SK-N-SH treated with all-trans-retinoic acid at 6 μM for 48 hours (cell line): Measurements from ENCODE around the gene PAPPA2.

Experiments
- ATAC-seq: fragments of 200-7000 bp; cut with Tn5 transposase; 3 replicates; pipeline ENCODE4 v1.9.1; 2020; ENCODE audit warnings: mild to moderate bottlenecking, moderate library complexity
- ARNTL ChIP-seq: fragments of 450-650 bp; formaldehyde crosslinking; IDR thresholded peaks from 2 replicates; pipeline ENCODE4 v1.5.0; 2020; ENCODE audit warnings: low read depth, mild to moderate bottlenecking, moderate library complexity, borderline replicate concordance
- BACH2 ChIP-seq: fragments of 250-450 bp; sonication (Bioruptor Pico); IDR thresholded peaks from 2 replicates; pipeline ENCODE4 v1.9.0; 2021; ENCODE audit warnings: mild to moderate bottlenecking, borderline replicate concordance
- CSDC2 ChIP-seq: fragments of 250-450 bp; sonication (Bioruptor Pico); IDR thresholded peaks from 2 replicates; pipeline ENCODE4 v1.5.0; 2020; ENCODE audit warnings: mild to moderate bottlenecking, moderate library complexity
- CSRNP3 ChIP-seq: fragments of 250-450 bp; sonication (Bioruptor Pico); IDR thresholded peaks from 2 replicates; pipeline ENCODE4 v1.5.1; 2021; ENCODE audit warnings: mild to moderate bottlenecking, moderate library complexity
- ESRRG ChIP-seq: fragments of 250-450 bp; sonication (Bioruptor Pico); IDR thresholded peaks from 2 replicates; pipeline ENCODE4 v1.6.1; 2021; ENCODE audit warnings: mild to moderate bottlenecking
- GLIS3 ChIP-seq: fragments of 250-450 bp; sonication (Bioruptor Pico); IDR thresholded peaks from 2 replicates; pipeline ENCODE4 v1.5.0; 2020; ENCODE audit warnings: mild to moderate bottlenecking, moderate library complexity
- ISL1 ChIP-seq: fragments of 250-450 bp; sonication (Bioruptor Pico); IDR thresholded peaks from 2 replicates; pipeline ENCODE4 v2.1.2; 2022; ENCODE audit warnings: mild to moderate bottlenecking, moderate library complexity
- OSR1 ChIP-seq: fragments of 250-450 bp; sonication (Bioruptor Pico); IDR thresholded peaks from 2 replicates; pipeline ENCODE4 v1.8.0; 2022; ENCODE audit warnings: moderate library complexity, mild to moderate bottlenecking, inconsistent platforms
- POU6F1 ChIP-seq: fragments of 250-450 bp; sonication (Bioruptor Pico); IDR thresholded peaks from 2 replicates; pipeline ENCODE4 v1.8.0; 2021; ENCODE audit warnings: low read depth, mild to moderate bottlenecking, moderate library complexity, borderline replicate concordance
- PPARA ChIP-seq: fragments of 250-450 bp; sonication (Bioruptor Pico); IDR thresholded peaks from 2 replicates; pipeline ENCODE4 v1.5.0; 2020; ENCODE audit warnings: mild to moderate bottlenecking, borderline replicate concordance
- RARB ChIP-seq: fragments of 250-450 bp; sonication (Bioruptor Pico); IDR thresholded peaks from 2 replicates; pipeline ENCODE4 v1.8.0; 2021; ENCODE audit warnings: mild to moderate bottlenecking, moderate library complexity
- SNAI2 ChIP-seq: fragments of 250-450 bp; sonication (Bioruptor Pico); IDR thresholded peaks from 2 replicates; pipeline ENCODE4 v1.5.0; 2020; ENCODE audit warnings: mild to moderate bottlenecking, moderate library complexity
- TCF4 ChIP-seq: fragments of 250-450 bp; sonication (Bioruptor Pico); IDR thresholded peaks from 2 replicates; pipeline ENCODE4 v1.8.0; 2021; ENCODE audit warnings: mild to moderate bottlenecking, moderate library complexity, borderline replicate concordance
- TOX ChIP-seq: fragments of 250-450 bp; sonication (Bioruptor Pico); IDR thresholded peaks from 2 replicates; pipeline ENCODE4 v1.8.0; 2021; ENCODE audit warnings: mild to moderate bottlenecking, moderate library complexity, borderline replicate concordance
- TSHZ2 ChIP-seq: fragments of 250-450 bp; sonication (Bioruptor Pico); IDR thresholded peaks from 2 replicates; pipeline ENCODE4 v1.5.0; 2020; ENCODE audit warnings: mild to moderate bottlenecking, moderate library complexity
- ZC3H10 ChIP-seq: fragments of 250-450 bp; sonication (Bioruptor Pico); IDR thresholded peaks from 2 replicates; pipeline ENCODE4 v1.5.1; 2021; ENCODE audit warnings: mild to moderate bottlenecking, moderate library complexity
- ZFP3 ChIP-seq: fragments of 250-450 bp; sonication (Bioruptor Pico); IDR thresholded peaks from 2 replicates; pipeline ENCODE4 v1.5.0; 2020; ENCODE audit warnings: mild to moderate bottlenecking, moderate library complexity
- ZFP30 ChIP-seq: fragments of 450-650 bp; formaldehyde crosslinking; IDR thresholded peaks from 2 replicates; pipeline ENCODE4 v1.5.0; 2022; ENCODE audit warnings: mild to moderate bottlenecking, moderate library complexity
- ZNF565 ChIP-seq: fragments of 450-650 bp; formaldehyde crosslinking; conservative IDR thresholded peaks from 2 replicates; pipeline ENCODE4 v1.5.0; 2020; ENCODE audit warnings: low read depth, mild to moderate bottlenecking, moderate library complexity
- ZNF70 ChIP-seq: fragments of 450-650 bp; formaldehyde crosslinking; IDR thresholded peaks from 2 replicates; pipeline ENCODE4 v1.5.0; 2020; ENCODE audit warnings: mild to moderate bottlenecking, moderate library complexity
- ZNF8 ChIP-seq: fragments of 450-650 bp; formaldehyde crosslinking; IDR thresholded peaks from 2 replicates; pipeline ENCODE4 v1.5.0; 2020; ENCODE audit warnings: mild to moderate bottlenecking, moderate library complexity
- TF ChIP-seq, protein P1 (sequence below): fragments of 250-450 bp; sonication (Bioruptor Pico); IDR thresholded peaks from 2 replicates; pipeline ENCODE4 v1.5.1; 2020; ENCODE audit warnings: low read depth, mild to moderate bottlenecking, moderate library complexity
- TF ChIP-seq, protein P2 (sequence below): fragments of 250-450 bp; sonication (Bioruptor Pico); IDR thresholded peaks from 2 replicates; pipeline ENCODE4 v1.8.0; 2020; ENCODE audit warnings: mild to moderate bottlenecking, moderate library complexity, borderline replicate concordance

Gene PAPPA2

DNA sequence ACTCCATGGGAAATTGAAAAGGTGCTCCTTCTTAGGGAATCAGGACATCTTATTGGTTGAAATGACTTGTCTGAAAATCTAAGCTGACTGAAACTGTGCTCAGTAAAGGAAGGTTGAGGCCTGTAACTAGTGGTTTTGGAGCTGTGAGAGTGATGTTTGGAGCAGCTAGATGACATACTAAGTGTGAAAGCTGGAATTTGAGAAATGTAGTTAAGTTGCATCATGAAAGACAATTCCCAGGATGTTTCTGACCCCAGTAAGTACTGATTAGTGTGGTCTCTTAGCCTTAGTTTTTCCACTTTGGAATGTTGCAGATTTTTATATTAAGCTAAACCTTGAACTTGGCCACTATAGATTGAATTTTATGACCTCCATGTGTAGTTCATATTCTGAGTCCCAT lies 154.9 kb downstream of the PAPPA2 start:
- ATAC-seq, result no peak
- TF ChIP-seq TSHZ2 (CRISPR knock-in tag) (no peak), RARB (CRISPR knock-in tag) (no peak), ZFP3 (CRISPR knock-in tag) (no peak), OSR1 (CRISPR knock-in tag) (no peak), ZC3H10 (no peak), CSDC2 (CRISPR knock-in tag) (no peak), ZNF70 (CRISPR knock-in tag) (no peak), ESRRG (CRISPR knock-in tag) (no peak), TOX (CRISPR knock-in tag) (no peak), ZFP30 (no peak), GLIS3 (no peak), ZNF8 (CRISPR knock-in tag) (no peak), ZNF565 (CRISPR knock-in tag) (no peak), ISL1 (CRISPR knock-in tag) (no peak), PPARA (CRISPR knock-in tag) (no peak), TCF4 (CRISPR knock-in tag) (no peak), POU6F1 (CRISPR knock-in tag) (no peak)
- TF ChIP-seq, protein P1, sequence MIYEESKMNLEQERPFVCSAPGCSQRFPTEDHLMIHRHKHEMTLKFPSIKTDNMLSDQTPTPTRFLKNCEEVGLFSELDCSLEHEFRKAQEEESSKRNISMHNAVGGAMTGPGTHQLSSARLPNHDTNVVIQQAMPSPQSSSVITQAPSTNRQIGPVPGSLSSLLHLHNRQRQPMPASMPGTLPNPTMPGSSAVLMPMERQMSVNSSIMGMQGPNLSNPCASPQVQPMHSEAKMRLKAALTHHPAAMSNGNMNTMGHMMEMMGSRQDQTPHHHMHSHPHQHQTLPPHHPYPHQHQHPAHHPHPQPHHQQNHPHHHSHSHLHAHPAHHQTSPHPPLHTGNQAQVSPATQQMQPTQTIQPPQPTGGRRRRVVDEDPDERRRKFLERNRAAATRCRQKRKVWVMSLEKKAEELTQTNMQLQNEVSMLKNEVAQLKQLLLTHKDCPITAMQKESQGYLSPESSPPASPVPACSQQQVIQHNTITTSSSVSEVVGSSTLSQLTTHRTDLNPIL (CRISPR knock-in tag), result no peak

DNA sequence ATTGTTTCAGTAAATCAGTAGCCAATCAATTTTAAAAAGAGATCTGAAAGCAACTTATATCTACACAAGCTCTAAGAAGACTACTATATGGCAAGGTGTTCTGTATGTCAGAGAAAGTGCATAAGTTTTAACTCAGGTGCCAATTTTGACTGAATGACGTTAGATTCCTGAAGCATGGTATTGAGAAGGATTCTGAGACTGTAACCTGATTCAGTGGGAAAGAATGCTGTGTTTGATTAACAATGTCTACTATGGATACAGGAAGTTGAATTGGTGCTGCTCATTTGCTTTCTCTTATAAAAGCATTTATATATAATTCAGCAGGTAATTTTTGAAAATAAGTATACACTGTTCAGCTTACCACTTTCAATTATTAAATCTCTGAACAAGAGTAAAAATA lies 156.3 kb downstream of the PAPPA2 start:
- ATAC-seq, result no peak
- TF ChIP-seq ZC3H10, result no peak

DNA sequence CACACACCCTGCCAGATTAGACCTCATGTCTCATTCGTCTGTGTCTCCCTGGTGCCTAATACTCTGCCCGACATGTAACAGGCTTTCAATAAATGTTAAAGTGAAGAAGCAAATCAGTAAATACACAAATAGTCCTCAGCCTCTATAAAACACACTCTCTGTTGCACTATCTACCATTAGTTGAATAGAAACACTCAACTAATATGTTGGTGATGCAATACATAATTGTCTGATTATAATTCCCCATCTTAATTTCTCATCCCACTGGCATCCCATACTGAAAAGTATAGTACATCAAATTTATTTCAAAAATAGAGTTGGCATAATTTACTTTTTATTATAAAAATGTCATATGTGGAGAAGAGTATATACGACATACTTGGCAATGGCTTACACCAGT lies 162.4 kb downstream of the PAPPA2 start:
- ATAC-seq, result no peak
- TF ChIP-seq CSRNP3 (CRISPR knock-in tag) (no peak), ZNF8 (CRISPR knock-in tag) (no peak), ISL1 (CRISPR knock-in tag) (no peak), ZNF70 (CRISPR knock-in tag) (no peak), SNAI2 (no peak), ESRRG (CRISPR knock-in tag) (no peak), ZFP30 (no peak), ARNTL (no peak), RARB (CRISPR knock-in tag) (no peak), TCF4 (CRISPR knock-in tag) (no peak), OSR1 (CRISPR knock-in tag) (no peak), ZNF565 (CRISPR knock-in tag) (no peak), ZC3H10 (no peak), GLIS3 (no peak), ZFP3 (CRISPR knock-in tag) (no peak), TSHZ2 (CRISPR knock-in tag) (no peak), BACH2 (CRISPR knock-in tag) (no peak), TOX (CRISPR knock-in tag) (no peak)
- TF ChIP-seq, protein P2, sequence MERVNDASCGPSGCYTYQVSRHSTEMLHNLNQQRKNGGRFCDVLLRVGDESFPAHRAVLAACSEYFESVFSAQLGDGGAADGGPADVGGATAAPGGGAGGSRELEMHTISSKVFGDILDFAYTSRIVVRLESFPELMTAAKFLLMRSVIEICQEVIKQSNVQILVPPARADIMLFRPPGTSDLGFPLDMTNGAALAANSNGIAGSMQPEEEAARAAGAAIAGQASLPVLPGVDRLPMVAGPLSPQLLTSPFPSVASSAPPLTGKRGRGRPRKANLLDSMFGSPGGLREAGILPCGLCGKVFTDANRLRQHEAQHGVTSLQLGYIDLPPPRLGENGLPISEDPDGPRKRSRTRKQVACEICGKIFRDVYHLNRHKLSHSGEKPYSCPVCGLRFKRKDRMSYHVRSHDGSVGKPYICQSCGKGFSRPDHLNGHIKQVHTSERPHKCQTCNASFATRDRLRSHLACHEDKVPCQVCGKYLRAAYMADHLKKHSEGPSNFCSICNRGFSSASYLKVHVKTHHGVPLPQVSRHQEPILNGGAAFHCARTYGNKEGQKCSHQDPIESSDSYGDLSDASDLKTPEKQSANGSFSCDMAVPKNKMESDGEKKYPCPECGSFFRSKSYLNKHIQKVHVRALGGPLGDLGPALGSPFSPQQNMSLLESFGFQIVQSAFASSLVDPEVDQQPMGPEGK (CRISPR knock-in tag), result no peak
- TF ChIP-seq, protein P1 (CRISPR knock-in tag), result no peak
